Neural cell (in vitro differentiated cells): Measurements from ENCODE around the gene TRMT44. TPM values are rescaled to one million over a fixed set of nuclear protein-coding genes. Genes with fewer than 3 reads are reported as not detected.
"Not testable (repeated sequence)": the region's sequence is repeated elsewhere in the genome, so short reads cannot be mapped to it uniquely, and the experiment has no call there.

ENCODE experiments used
- H2AFZ ChIP-seq: fragments of 200-600, 300-800 bp; sonication (generic), shearing (Covaris generic); 2 replicates; pipeline ENCODE4 v1.6.0; 2014; ENCODE audit warnings: low read depth, mild to moderate bottlenecking, antibody characterized with exemption, low read length, moderate library complexity
- H3F3A ChIP-seq: fragments of 200-600 bp; shearing (Covaris generic); 2 replicates; pipeline ENCODE4 v1.6.1; 2016; ENCODE audit warnings: mild to moderate bottlenecking, moderate library complexity, mixed read lengths, antibody characterized with exemption, low read length; ENCODE audit not compliant: insufficient read depth, poor library complexity, severe bottlenecking
- H3K27ac ChIP-seq: fragments of 200-600, 300-800 bp; sonication (generic), shearing (Covaris generic); 2 replicates; pipeline ENCODE4 v1.5.1; 2014; ENCODE audit warnings: mild to moderate bottlenecking, low read length, moderate library complexity
- H3K27me3 ChIP-seq: fragments of 300-800, 200-600 bp; sonication (generic), shearing (Covaris generic); 2 replicates; pipeline ENCODE4 v1.6.0; 2014; ENCODE audit warnings: mild to moderate bottlenecking, low read depth, low read length, moderate library complexity; ENCODE audit not compliant: insufficient read depth
- H3K36me3 ChIP-seq: fragments of 300-800, 200-600 bp; sonication (generic), shearing (Covaris generic); 2 replicates; pipeline ENCODE4 v1.5.1; 2014; ENCODE audit warnings: mild to moderate bottlenecking, antibody characterized with exemption, low read length, moderate library complexity; ENCODE audit not compliant: insufficient read depth
- H3K4me2 ChIP-seq: fragments of 300-800, 200-600 bp; sonication (generic), shearing (Covaris generic); 2 replicates; pipeline ENCODE4 v1.6.0; 2014; ENCODE audit warnings: mild to moderate bottlenecking, low read length
- H3K4me3 ChIP-seq: fragments of 300-800, 200-600 bp; sonication (generic), shearing (Covaris generic); 2 replicates; pipeline ENCODE4 v1.5.1; 2014; ENCODE audit warnings: mild to moderate bottlenecking, low read length, moderate library complexity
- H3K79me2 ChIP-seq: fragments of 200-600 bp; shearing (Covaris generic); replicated peaks from 2 replicates; pipeline ENCODE4 v1.6.0; 2014; ENCODE audit warnings: mild to moderate bottlenecking, low read length, moderate library complexity; ENCODE audit not compliant: insufficient read depth
- H3K9ac ChIP-seq: fragments of 300-800, 200-600 bp; sonication (generic), shearing (Covaris generic); 2 replicates; pipeline ENCODE4 v1.6.1; 2016; ENCODE audit warnings: mild to moderate bottlenecking, low read length, mixed read lengths
- H3K9me2 ChIP-seq: fragments of 200-600 bp; shearing (Covaris generic); 2 replicates; pipeline ENCODE4 v1.6.1; 2016; ENCODE audit warnings: mild to moderate bottlenecking, low read length, mixed read lengths; ENCODE audit not compliant: insufficient read depth
- H3K9me3 ChIP-seq: fragments of 200-600, 300-800 bp; sonication (generic), shearing (Covaris generic); 2 replicates; pipeline ENCODE4 v1.6.1; 2016; ENCODE audit warnings: mild to moderate bottlenecking, mixed run types, low read length, moderate library complexity, mixed read lengths
- H4K20me1 ChIP-seq: fragments of 200-600 bp; shearing (Covaris generic); 2 replicates; pipeline ENCODE4 v1.6.1; 2016; ENCODE audit warnings: mild to moderate bottlenecking, mixed run types; ENCODE audit not compliant: insufficient read depth
- CTCF ChIP-seq: fragments of 450-650 bp; IDR thresholded peaks from 2 replicates; pipeline ENCODE4 v1.5.1; 2014; ENCODE audit warnings: antibody characterized with exemption, mild to moderate bottlenecking, moderate library complexity; ENCODE audit not compliant: poor library complexity, severe bottlenecking
- EP300 ChIP-seq: fragments of 450-650 bp; conservative IDR thresholded peaks from 2 replicates; pipeline ENCODE4 v1.6.1; 2014; ENCODE audit warnings: antibody characterized with exemption, mild to moderate bottlenecking, moderate library complexity; ENCODE audit not compliant: poor library complexity, severe bottlenecking
- EZH2 ChIP-seq: fragments of 200-600, 300-800 bp; shearing (Covaris generic), sonication (generic); IDR thresholded peaks from 2 replicates; pipeline ENCODE4 v1.6.1; 2014; ENCODE audit warnings: antibody characterized with exemption, low read length, borderline replicate concordance, mild to moderate bottlenecking; ENCODE audit not compliant: insufficient read depth, poor library complexity, severe bottlenecking
- MXI1 ChIP-seq: fragments of 450-650 bp; conservative IDR thresholded peaks from 2 replicates; pipeline ENCODE4 v1.6.1; 2014; ENCODE audit warnings: antibody characterized with exemption, mild to moderate bottlenecking; ENCODE audit not compliant: poor library complexity, severe bottlenecking
- POLR2AphosphoS5 ChIP-seq: IDR thresholded peaks from 2 replicates; pipeline ENCODE4 v1.6.1; 2012
- RAD21 ChIP-seq: fragments of 450-650 bp; conservative IDR thresholded peaks from 2 replicates; pipeline ENCODE4 v1.6.1; 2014; ENCODE audit warnings: antibody characterized with exemption, mild to moderate bottlenecking, moderate library complexity
- REST ChIP-seq: IDR thresholded peaks from 2 replicates; pipeline ENCODE4 v1.6.1; 2012; ENCODE audit warnings: borderline replicate concordance
- SMC3 ChIP-seq: fragments of 450-650 bp; conservative IDR thresholded peaks from 2 replicates; pipeline ENCODE4 v1.6.1; 2014; ENCODE audit warnings: antibody characterized with exemption, mild to moderate bottlenecking, moderate library complexity; ENCODE audit not compliant: poor library complexity
- TAF1 ChIP-seq: IDR thresholded peaks from 2 replicates; pipeline ENCODE4 v1.6.1; 2012; ENCODE audit warnings: low read depth
- polyA plus RNA-seq: library from polyadenylated mRNA; depleted of rRNA; stranded (reverse); fragments of >200 nt; gene quantifications from 2 replicates; pipeline ENCODE4 v1.2.3, GENCODE V29; 2014

Gene TRMT44
- polyA plus RNA-seq, 1 donor from 2014 or later: 20.6 TPM

DNA sequence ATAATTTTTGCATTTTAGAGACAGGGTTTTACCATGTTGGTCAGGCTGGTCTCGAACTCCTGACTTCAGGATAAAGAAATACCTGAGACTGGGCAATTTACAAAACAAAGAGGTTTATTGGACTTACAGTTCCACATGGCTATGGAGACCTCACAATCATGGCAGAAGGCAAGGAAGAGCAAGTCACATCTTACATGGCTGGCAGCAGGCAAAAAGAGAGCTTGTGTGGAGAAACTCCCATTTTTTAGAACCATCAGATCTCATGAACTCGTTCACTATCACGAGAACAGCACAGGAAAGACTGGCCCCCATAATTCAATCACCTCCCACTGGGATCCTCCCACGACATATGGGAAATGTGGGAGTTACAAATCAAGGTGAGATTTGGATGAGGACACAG is 72.5 kb downstream of the TRMT44 start:
- H3K9me3 ChIP-seq, H3K27me3 ChIP-seq, H3K4me2 ChIP-seq, H4K20me1 ChIP-seq, H3F3A ChIP-seq, H3K4me3 ChIP-seq, H3K9ac ChIP-seq, H3K36me3 ChIP-seq, H2AFZ ChIP-seq, H3K79me2 ChIP-seq, H3K9me2 ChIP-seq, H3K27ac ChIP-seq: not testable (repeated sequence)

DNA sequence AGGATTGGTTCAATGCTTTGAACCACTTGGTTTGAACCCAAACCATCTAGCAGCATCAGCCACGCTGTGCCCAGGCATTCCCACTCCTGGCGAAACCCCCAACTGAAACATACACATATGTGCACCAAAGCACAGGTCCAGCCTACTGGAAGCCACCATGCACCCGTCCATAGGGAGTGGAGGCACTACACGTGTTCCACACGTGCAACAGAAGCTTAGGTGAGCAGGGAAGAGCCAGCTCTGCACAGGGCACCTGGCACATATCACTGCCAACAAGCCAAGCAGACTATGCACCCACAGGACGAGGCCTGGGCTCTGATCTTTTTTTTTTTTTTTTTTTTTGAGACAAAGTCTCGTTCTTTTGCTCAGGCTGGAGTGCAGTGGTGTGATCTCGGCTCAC is 73.4 kb downstream of the TRMT44 start:
- H3K27ac ChIP-seq: no peak overlapping the region
- TF ChIP-seq EZH2 (no peak), CTCF (no peak), TAF1 (no peak), REST (no peak), EP300 (no peak), RAD21 (no peak), SMC3 (no peak), POLR2AphosphoS5 (no peak), MXI1 (no peak)
- H3K9ac ChIP-seq: no peak overlapping the region
- no peaks in the 10 kb centered on the region for H3K9me2 ChIP-seq
- H3K9me3 ChIP-seq: no peaks in the 10 kb centered on the region
- H3K4me3 ChIP-seq: no peak overlapping the region
- no peaks in the 10 kb centered on the region for H3K79me2 ChIP-seq
- H2AFZ ChIP-seq: no peak overlapping the region
- H3K4me2 ChIP-seq: no peak overlapping the region
- no peaks in the 10 kb centered on the region for H3K36me3 ChIP-seq
- H3F3A ChIP-seq: no peaks in the 10 kb centered on the region
- H3K27me3 ChIP-seq: no peaks in the 10 kb centered on the region
- no peaks in the 10 kb centered on the region for H4K20me1 ChIP-seq

DNA sequence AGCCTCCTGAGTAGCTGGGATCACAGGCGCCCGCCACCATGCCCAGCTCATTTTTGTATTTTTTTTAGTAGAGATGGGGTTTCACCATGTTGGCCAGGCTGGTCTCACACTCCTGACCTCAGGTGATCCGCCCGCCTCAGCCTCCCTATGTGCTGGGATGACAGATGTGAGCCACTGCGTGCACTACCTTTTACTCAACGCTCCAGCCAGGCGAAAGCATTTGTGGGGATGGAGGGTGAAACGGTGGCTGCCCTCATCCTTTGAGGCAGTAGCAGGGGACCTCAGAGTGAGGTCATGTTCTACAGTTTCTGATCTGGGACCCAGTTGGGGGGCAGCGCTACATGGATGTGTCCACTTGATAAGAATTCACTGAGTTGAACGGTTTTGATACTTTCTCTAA is 73.8 kb downstream of the TRMT44 start:
- Histone ChIP-seq H3K27ac (no peak overlapping the region), H4K20me1 (no peaks in the 10 kb centered on the region), H3K36me3 (no peaks in the 10 kb centered on the region), H3F3A (no peaks in the 10 kb centered on the region), H3K9me3 (no peaks in the 10 kb centered on the region), H3K4me3 (no peak overlapping the region), H3K9ac (no peak overlapping the region), H3K27me3 (no peaks in the 10 kb centered on the region), H3K4me2 (no peak overlapping the region), H3K79me2 (no peaks in the 10 kb centered on the region), H3K9me2 (no peaks in the 10 kb centered on the region), H2AFZ (no peak overlapping the region)
- TF ChIP-seq SMC3: no peak
- no peak for TF ChIP-seq EP300
- no peak for TF ChIP-seq TAF1
